HepG2 (cell line): ENCODE results near the gene ABCB6. TPM values are rescaled to one million over a fixed set of nuclear protein-coding genes. Genes with fewer than 3 reads are reported as not detected.

ENCODE experiments used
- AGO1 ChIP-seq: fragments of 200-400 bp; formaldehyde crosslinking; IDR thresholded peaks from 2 replicates; pipeline ENCODE4 v1.6.1; 2017; ENCODE audit warnings: mild to moderate bottlenecking, low read depth, low read length, moderate library complexity; ENCODE audit not compliant: poor library complexity, severe bottlenecking
- CBFB ChIP-seq: sonication (generic); formaldehyde crosslinking; IDR thresholded peaks from 2 replicates; pipeline ENCODE4 v1.4.0; 2020; ENCODE audit warnings: missing genetic modification reagents
- FOSL1 ChIP-seq: sonication (generic); formaldehyde crosslinking; IDR thresholded peaks from 2 replicates; pipeline ENCODE4 v1.9.0; 2021; ENCODE audit warnings: missing genetic modification reagents, borderline replicate concordance
- MAZ ChIP-seq, 2 experiments: sonication (generic) in 1 of 2; formaldehyde crosslinking in 1 of 2; IDR thresholded peaks; 2 replicates each; pipeline versions ENCODE4 v1.5.0 to v1.6.1; 2012 to 2020; ENCODE audit warnings: low read depth in 2 of 2, mild to moderate bottlenecking in 2 of 2, borderline replicate concordance in 1 of 2, improper control_type of control experiment in 1 of 2, low read length in 1 of 2, missing genetic modification reagents in 1 of 2, moderate library complexity in 1 of 2
- MLLT10 ChIP-seq: sonication (generic); formaldehyde crosslinking; IDR thresholded peaks from 2 replicates; pipeline ENCODE4 v1.4.0; 2020; ENCODE audit warnings: missing genetic modification reagents
- MYNN ChIP-seq: sonication (generic); formaldehyde crosslinking; IDR thresholded peaks from 2 replicates; pipeline ENCODE4 v1.4.0; 2020; ENCODE audit warnings: mild to moderate bottlenecking, low read depth, missing genetic modification reagents
- NCOA5 ChIP-seq: sonication (generic); formaldehyde crosslinking; IDR thresholded peaks from 2 replicates; pipeline ENCODE4 v1.4.0; 2020; ENCODE audit warnings: missing genetic modification reagents
- PCBP1 ChIP-seq: fragments of 200-400 bp; formaldehyde crosslinking; IDR thresholded peaks from 2 replicates; pipeline ENCODE4 v1.6.1; 2017; ENCODE audit warnings: mild to moderate bottlenecking, low read depth, low read length, borderline replicate concordance
- PTBP1 ChIP-seq: fragments of 200-400 bp; formaldehyde crosslinking; IDR thresholded peaks from 2 replicates; pipeline ENCODE4 v1.6.1; 2018; ENCODE audit warnings: low read length, low read depth; ENCODE audit not compliant: poor library complexity, severe bottlenecking
- SRY ChIP-seq: sonication (generic); formaldehyde crosslinking; IDR thresholded peaks from 2 replicates; pipeline ENCODE4 v1.8.0; 2022; ENCODE audit warnings: mild to moderate bottlenecking, missing genetic modification reagents
- STAG1 ChIP-seq: sonication (generic); formaldehyde crosslinking; IDR thresholded peaks from 2 replicates; pipeline ENCODE4 v1.4.0; 2020; ENCODE audit warnings: missing genetic modification reagents
- TEF ChIP-seq: sonication (generic); formaldehyde crosslinking; IDR thresholded peaks from 2 replicates; pipeline ENCODE4 v1.5.0; 2020; ENCODE audit warnings: missing genetic modification reagents
- TSC22D2 ChIP-seq: sonication (generic); formaldehyde crosslinking; IDR thresholded peaks from 2 replicates; pipeline ENCODE4 v1.5.1; 2020; ENCODE audit warnings: missing genetic modification reagents, mild to moderate bottlenecking, borderline replicate concordance
- YY1 ChIP-seq: IDR thresholded peaks from 2 replicates; pipeline ENCODE4 v1.6.1; 2011; ENCODE audit warnings: low read length, low read depth, moderate library complexity, mild to moderate bottlenecking; ENCODE audit not compliant: insufficient read depth, insufficient replicate concordance
- ZNF296 ChIP-seq: sonication (generic); formaldehyde crosslinking; conservative IDR thresholded peaks from 2 replicates; pipeline ENCODE4 v1.5.0; 2020; ENCODE audit warnings: mild to moderate bottlenecking, missing genetic modification reagents
- ZNF34 ChIP-seq: sonication (generic); formaldehyde crosslinking; IDR thresholded peaks from 2 replicates; pipeline ENCODE4 v1.4.0; 2020; ENCODE audit warnings: mild to moderate bottlenecking, missing genetic modification reagents, borderline replicate concordance
- ZNF383 ChIP-seq: sonication (generic); formaldehyde crosslinking; IDR thresholded peaks from 2 replicates; pipeline ENCODE4 v1.4.0; 2020; ENCODE audit warnings: missing genetic modification reagents, mild to moderate bottlenecking, borderline replicate concordance
- ZNF484 ChIP-seq: sonication (generic); formaldehyde crosslinking; IDR thresholded peaks from 2 replicates; pipeline ENCODE4 v1.5.1; 2020; ENCODE audit warnings: mild to moderate bottlenecking, low read depth, missing genetic modification reagents, borderline replicate concordance
- ZNF570 ChIP-seq: sonication (generic); formaldehyde crosslinking; IDR thresholded peaks from 2 replicates; pipeline ENCODE4 v1.4.0; 2020; ENCODE audit warnings: mild to moderate bottlenecking, missing genetic modification reagents, borderline replicate concordance
- ZNF709 ChIP-seq: sonication (generic); formaldehyde crosslinking; IDR thresholded peaks from 2 replicates; pipeline ENCODE4 v1.5.0; 2020; ENCODE audit warnings: mild to moderate bottlenecking, missing genetic modification reagents
- ZNF776 ChIP-seq: sonication (generic); formaldehyde crosslinking; IDR thresholded peaks from 2 replicates; pipeline ENCODE4 v1.4.0; 2020; ENCODE audit warnings: mild to moderate bottlenecking, missing genetic modification reagents
- ZNF839 ChIP-seq: sonication (generic); formaldehyde crosslinking; IDR thresholded peaks from 2 replicates; pipeline ENCODE4 v1.4.0; 2020; ENCODE audit warnings: missing genetic modification reagents, mild to moderate bottlenecking, borderline replicate concordance
- polyA plus RNA-seq, 8 experiments: library from polyadenylated mRNA; depleted of rRNA in 3 of 8; stranded (reverse) in 7 of 8; unstranded in 1 of 8; fragments of >200 nt; fragmentation: Illumina TruSeq in 4 of 8; extraction: Trizol in 4 of 8; gene quantifications; 2 replicates each; pipeline versions ENCODE4 v1.2.1 to v1.2.3, GENCODE V29; 2011 to 2016; ENCODE audit warnings: low read depth in 4 of 8, missing spikeins in 1 of 8, mixed read lengths in 1 of 8; ENCODE audit not compliant: insufficient read depth in 1 of 8
- total RNA-seq, 5 experiments: library from RNA; depleted of rRNA; stranded (reverse); fragments of >200 nt; fragmentation: Illumina TruSeq; extraction: Trizol; gene quantifications; 2 replicates each; pipeline ENCODE4 v1.2.3, GENCODE V29; 2016; ENCODE audit warnings: low read depth in 1 of 5
- TF ChIP-seq, protein P1 (sequence below): IDR thresholded peaks from 2 replicates; pipeline ENCODE4 v1.6.1; 2016; ENCODE audit warnings: missing compliant biosample characterization, missing genetic modification reagents, borderline replicate concordance
- TF ChIP-seq, protein P2 (sequence below): sonication (generic); formaldehyde crosslinking; IDR thresholded peaks from 2 replicates; pipeline ENCODE4 v1.5.0; 2020; ENCODE audit warnings: missing genetic modification reagents

The ABCB6 gene
- total and polyA plus RNA-seq, 2 of the 13 experiments (the other 11 are each of a cell fraction or from before 2014, with no cell fraction given): 91.1 to 137 TPM

DNA sequence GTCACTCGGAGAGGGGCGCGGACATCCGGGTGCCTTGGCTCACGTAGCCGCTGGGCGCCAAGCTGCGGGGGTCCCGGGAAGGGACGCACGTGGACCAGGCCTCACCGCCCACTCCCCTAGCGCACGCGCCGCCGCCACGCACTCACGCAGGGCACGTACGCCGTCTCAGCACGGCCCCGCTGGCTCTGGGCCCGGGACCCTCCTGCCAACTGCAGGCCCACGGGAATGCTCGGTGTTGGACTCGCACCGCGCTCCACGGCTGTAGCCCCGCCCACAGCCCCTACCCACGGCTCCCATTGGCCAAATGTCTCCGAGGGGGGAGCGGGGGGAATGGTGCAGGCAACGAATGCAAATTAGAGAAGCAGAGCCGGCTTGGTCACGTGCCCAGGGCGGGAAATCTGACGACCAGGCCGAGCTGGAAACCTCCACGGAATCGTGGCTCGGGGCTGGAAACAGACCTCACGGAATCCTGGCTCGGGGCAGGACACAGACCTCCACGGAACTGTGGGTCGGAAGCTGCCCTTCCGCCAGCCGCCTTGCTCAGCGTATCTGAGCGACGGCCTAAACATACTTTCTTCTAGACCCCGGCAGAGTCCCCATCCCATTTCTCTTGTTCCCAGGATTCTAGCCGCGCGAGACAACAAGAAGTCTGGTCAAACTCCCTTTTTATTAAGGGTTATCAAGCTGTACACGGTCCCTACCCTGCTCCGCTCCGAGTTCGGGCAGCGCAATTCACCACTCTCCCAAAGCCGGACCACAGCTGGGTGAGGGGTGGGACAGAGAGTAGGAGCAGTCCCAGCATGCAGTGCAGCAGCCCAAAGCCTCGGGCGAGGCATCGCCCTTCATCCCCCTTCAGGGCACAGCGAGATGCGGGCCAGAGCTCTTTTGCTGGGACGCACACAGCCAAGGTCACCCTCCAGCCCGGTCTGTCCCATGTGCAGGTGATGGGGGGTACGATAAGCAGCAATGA lies at the start of gene ABCB6 (continued):
- TF ChIP-seq PCBP1 (0 out of 2 replicates have a peak, but pooled peaks have one; percentile 49), PTBP1 (no peak), SRY (CRISPR knock-in tag) (peak; percentile 94), ZNF296 (peak; percentile 91; the same call in 1 of the 2 replicates), MAZ (IDR thresholded peaks at IDR 0.05; ENCODE audit: borderline replicate concordance, low read depth, low read length) (peak; percentile 71; the same call in 1 of the 2 replicates), MAZ (CRISPR knock-in tag; IDR thresholded peaks at IDR 0.05; ENCODE audit: low read depth) (peak; percentile 84; the same call in 1 of the 2 replicates), NCOA5 (CRISPR knock-in tag) (no peak), ZNF776 (CRISPR knock-in tag) (peak; percentile 100), CBFB (CRISPR knock-in tag) (peak; percentile 93), ZNF709 (CRISPR knock-in tag) (peak; percentile 98), AGO1 (peak; percentile 97), MLLT10 (CRISPR knock-in tag) (no peak), MYNN (CRISPR knock-in tag) (no peak), TEF (CRISPR knock-in tag) (peak; percentile 73; the same call in 1 of the 2 replicates), ZNF570 (CRISPR knock-in tag) (no peak), ZNF383 (no peak), YY1 (peak; percentile 65), ZNF34 (CRISPR knock-in tag) (no peak), ZNF484 (CRISPR knock-in tag) (0 out of 2 replicates have a peak, but pooled peaks have one; percentile 79), STAG1 (CRISPR knock-in tag) (peak; percentile 37), ZNF839 (CRISPR knock-in tag) (no peak), TSC22D2 (CRISPR knock-in tag) (peak; percentile 84; the same call in 1 of the 2 replicates), FOSL1 (no peak)
- TF ChIP-seq, protein P1, sequence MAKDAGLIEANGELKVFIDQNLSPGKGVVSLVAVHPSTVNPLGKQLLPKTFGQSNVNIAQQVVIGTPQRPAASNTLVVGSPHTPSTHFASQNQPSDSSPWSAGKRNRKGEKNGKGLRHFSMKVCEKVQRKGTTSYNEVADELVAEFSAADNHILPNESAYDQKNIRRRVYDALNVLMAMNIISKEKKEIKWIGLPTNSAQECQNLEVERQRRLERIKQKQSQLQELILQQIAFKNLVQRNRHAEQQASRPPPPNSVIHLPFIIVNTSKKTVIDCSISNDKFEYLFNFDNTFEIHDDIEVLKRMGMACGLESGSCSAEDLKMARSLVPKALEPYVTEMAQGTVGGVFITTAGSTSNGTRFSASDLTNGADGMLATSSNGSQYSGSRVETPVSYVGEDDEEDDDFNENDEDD (CRISPR knock-in tag): peak; percentile 99
- TF ChIP-seq, protein P2, sequence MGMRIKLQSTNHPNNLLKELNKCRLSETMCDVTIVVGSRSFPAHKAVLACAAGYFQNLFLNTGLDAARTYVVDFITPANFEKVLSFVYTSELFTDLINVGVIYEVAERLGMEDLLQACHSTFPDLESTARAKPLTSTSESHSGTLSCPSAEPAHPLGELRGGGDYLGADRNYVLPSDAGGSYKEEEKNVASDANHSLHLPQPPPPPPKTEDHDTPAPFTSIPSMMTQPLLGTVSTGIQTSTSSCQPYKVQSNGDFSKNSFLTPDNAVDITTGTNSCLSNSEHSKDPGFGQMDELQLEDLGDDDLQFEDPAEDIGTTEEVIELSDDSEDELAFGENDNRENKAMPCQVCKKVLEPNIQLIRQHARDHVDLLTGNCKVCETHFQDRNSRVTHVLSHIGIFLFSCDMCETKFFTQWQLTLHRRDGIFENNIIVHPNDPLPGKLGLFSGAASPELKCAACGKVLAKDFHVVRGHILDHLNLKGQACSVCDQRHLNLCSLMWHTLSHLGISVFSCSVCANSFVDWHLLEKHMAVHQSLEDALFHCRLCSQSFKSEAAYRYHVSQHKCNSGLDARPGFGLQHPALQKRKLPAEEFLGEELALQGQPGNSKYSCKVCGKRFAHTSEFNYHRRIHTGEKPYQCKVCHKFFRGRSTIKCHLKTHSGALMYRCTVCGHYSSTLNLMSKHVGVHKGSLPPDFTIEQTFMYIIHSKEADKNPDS (CRISPR knock-in tag): peak; percentile 87; the same call in 1 of the 2 replicates
